GM18507 (cell line): ENCODE results near the gene RAI1.

Experiments
- DNase-seq: peaks from one replicate; pipeline ENCODE4 v3.0.0; 2011; ENCODE audit warnings: low read depth; ENCODE audit not compliant: insufficient read length; ENCODE audit errors: extremely low spot score
- FAIRE-seq: peaks from 2 replicates; lab custom pipeline; 2011; peaks lifted over from hg19 to GRCh38; lab: Jason Lieb, UNC

RAI1 gene

GRCh38 chr17:17740615-17741348 is 59.5 kb downstream of the RAI1 start:
- no peak for FAIRE-seq

GRCh38 chr17:17741349-17742023 is 60.2 kb downstream of the RAI1 start:
- FAIRE-seq = no peak
- DNase-seq = no peak

More at GRCh38 chr17:17740615-17741348, 59.5 kb downstream of the RAI1 start:
- DNase-seq = no peak

GRCh38 chr17:17742133-17742621 is 60.9 kb downstream of the RAI1 start:
- DNase-seq (no peak), FAIRE-seq (no peak)

- DNase-seq = no peak
- FAIRE-seq = no peak
Observed at GRCh38 chr17:17742688-17743390, 61.6 kb downstream of the RAI1 start.

GRCh38 chr17:17743391-17744112 is 62.3 kb downstream of the RAI1 start:
- DNase-seq (no peak), FAIRE-seq (no peak)

GRCh38 chr17:17744116-17744515 is 62.9 kb downstream of the RAI1 start:
- DNase-seq = no peak
- FAIRE-seq = no peak

GRCh38 chr17:17745476-17746455 is 64.5 kb downstream of the RAI1 start:
- no peak for DNase-seq
- FAIRE-seq = no peak

- FAIRE-seq (no peak), DNase-seq (no peak)
Observed at GRCh38 chr17:17748179-17748578, 66.9 kb downstream of the RAI1 start.

GRCh38 chr17:17748604-17749003 is 67.3 kb downstream of the RAI1 start:
- no peak for FAIRE-seq
- no peak for DNase-seq

- FAIRE-seq (peak; percentile 66), DNase-seq (no peak)
Observed at GRCh38 chr17:17749025-17749772, 67.9 kb downstream of the RAI1 start.

- DNase-seq (peak; percentile 38), FAIRE-seq (peak; percentile 83)
Observed at GRCh38 chr17:17749921-17750320, 68.7 kb downstream of the RAI1 start.

- FAIRE-seq = peak; percentile 93
- peak; percentile 45 for DNase-seq
Observed at GRCh38 chr17:17750881-17751280, 69.6 kb downstream of the RAI1 start.

GRCh38 chr17:17751489-17752088 is 70.3 kb downstream of the RAI1 start:
- DNase-seq = no peak
- FAIRE-seq = no peak

- DNase-seq = peak; percentile 97
- peak; percentile 86 for FAIRE-seq
Observed at GRCh38 chr17:17752089-17752820, 71.0 kb downstream of the RAI1 start.

GRCh38 chr17:17752821-17753321 is 71.6 kb downstream of the RAI1 start:
- FAIRE-seq (no peak), DNase-seq (no peak)

- FAIRE-seq = no peak
Observed at GRCh38 chr17:17754719-17755686, 73.7 kb downstream of the RAI1 start.

More at GRCh38 chr17:17754719-17755686, 73.7 kb downstream of the RAI1 start:
- no peak for DNase-seq
